IgD-negative memory B cell (primary cell): Measurements from ENCODE around the gene NOTCH1. TPM values are rescaled to one million over a fixed set of nuclear protein-coding genes. Genes with fewer than 3 reads are reported as not detected.
A peak's percentile ranks its signal among the peaks of the same experiment; 100 is the strongest.

Experiments used
- H3K27ac Mint-ChIP-seq, 3 donors: one replicate each; pipeline ENCODE4 v1.8.0; 2020 to 2022; ENCODE audit warnings: mild to moderate bottlenecking in 3 of 3, mixed read lengths in 3 of 3, moderate library complexity in 1 of 3
- H3K27me3 Mint-ChIP-seq: one replicate; pipeline ENCODE4 v1.8.0; 2021; ENCODE audit warnings: mixed read lengths
- H3K36me3 Mint-ChIP-seq: one replicate; pipeline ENCODE4 v1.8.0; 2020; ENCODE audit warnings: mild to moderate bottlenecking, mixed read lengths
- H3K4me1 Mint-ChIP-seq, 3 donors: one replicate each; pipeline ENCODE4 v1.8.0; 2020 to 2022; ENCODE audit warnings: mixed read lengths in 3 of 3, mild to moderate bottlenecking in 1 of 3
- H3K4me3 Mint-ChIP-seq, 4 donors: one replicate each; pipeline ENCODE4 v1.8.0; 2020 to 2022; ENCODE audit warnings: mild to moderate bottlenecking in 4 of 4, mixed read lengths in 4 of 4, moderate library complexity in 3 of 4
- H3K9me3 Mint-ChIP-seq, 3 donors: one replicate each; pipeline ENCODE4 v1.8.0; 2020 to 2021; ENCODE audit warnings: mixed read lengths in 3 of 3, mild to moderate bottlenecking in 1 of 3
- polyA plus RNA-seq: library from polyadenylated mRNA; unstranded; fragments of 300-500 nt; fragmentation: Illumina TruSeq; gene quantifications from one replicate; pipeline ENCODE4 v1.2.3, GENCODE V29; 2021

Gene NOTCH1
- polyA plus RNA-seq, 1 donor from 2014 or later: 3.5 TPM

DNA sequence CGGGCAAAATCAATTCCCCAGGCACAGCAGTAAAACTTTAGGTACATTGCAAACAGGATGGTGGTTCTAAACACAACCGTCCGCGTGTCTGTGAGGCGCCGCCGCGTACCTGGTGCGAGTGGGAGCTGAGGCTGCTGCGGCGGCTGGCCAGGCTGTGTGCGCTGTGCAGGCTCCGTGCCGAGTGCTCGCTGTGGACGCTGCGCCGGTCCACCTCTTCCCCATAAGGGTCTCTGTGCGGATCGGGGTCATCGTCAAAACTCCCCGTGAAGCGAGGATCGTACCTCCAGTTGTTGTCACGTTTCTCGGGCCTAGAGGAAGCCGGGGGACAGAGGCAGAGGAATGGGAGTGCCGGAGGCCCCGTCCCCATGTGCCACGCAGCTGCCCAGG lies 79.7 kb downstream of the NOTCH1 start:
- no peaks in the 10 kb centered on the region for H3K9me3 Mint-ChIP-seq
- no peak overlapping the region for H3K27ac Mint-ChIP-seq
- no peak overlapping the region for H3K4me3 Mint-ChIP-seq
- no peaks in the 10 kb centered on the region for H3K4me1 Mint-ChIP-seq
- no peaks in the 10 kb centered on the region for H3K27me3 Mint-ChIP-seq
- peaks cover 2% of the 10 kb centered on the region for H3K36me3 Mint-ChIP-seq

- Mint-ChIP-seq H3K36me3 (peaks cover 2% of the 10 kb centered on the region), H3K27ac (no peak overlapping the region), H3K9me3 (no peaks in the 10 kb centered on the region), H3K27me3 (no peaks in the 10 kb centered on the region), H3K4me3 (no peak overlapping the region), H3K4me1 (no peaks in the 10 kb centered on the region)
Observed at GRCh38 chr9:136465500-136466154, 80.2 kb downstream of the NOTCH1 start.

GRCh38 chr9:136464241-136464640 lies 81.6 kb downstream of the NOTCH1 start:
- Mint-ChIP-seq H3K27me3 (no peaks in the 10 kb centered on the region), H3K4me1 (no peaks in the 10 kb centered on the region), H3K4me3 (no peak overlapping the region), H3K9me3 (no peaks in the 10 kb centered on the region), H3K27ac (peak overlapping the region in 1 of 3 donors; percentile 25), H3K36me3 (peaks cover 2% of the 10 kb centered on the region)

GRCh38 chr9:136463578-136463977 lies 82.3 kb downstream of the NOTCH1 start:
- Mint-ChIP-seq H3K27me3 (no peaks in the 10 kb centered on the region), H3K4me3 (no peak overlapping the region), H3K4me1 (no peaks in the 10 kb centered on the region), H3K36me3 (peaks cover 2% of the 10 kb centered on the region), H3K9me3 (no peaks in the 10 kb centered on the region), H3K27ac (peak overlapping the region in 1 of 3 donors; percentile 25)

GRCh38 chr9:136462664-136463063 lies 83.2 kb downstream of the NOTCH1 start:
- H3K4me1 Mint-ChIP-seq: no peaks in the 10 kb centered on the region
- H3K9me3 Mint-ChIP-seq: no peaks in the 10 kb centered on the region
- H3K4me3 Mint-ChIP-seq: no peak overlapping the region
- peaks cover 2% of the 10 kb centered on the region for H3K36me3 Mint-ChIP-seq
- H3K27ac Mint-ChIP-seq: no peak overlapping the region
- H3K27me3 Mint-ChIP-seq: no peaks in the 10 kb centered on the region

DNA sequence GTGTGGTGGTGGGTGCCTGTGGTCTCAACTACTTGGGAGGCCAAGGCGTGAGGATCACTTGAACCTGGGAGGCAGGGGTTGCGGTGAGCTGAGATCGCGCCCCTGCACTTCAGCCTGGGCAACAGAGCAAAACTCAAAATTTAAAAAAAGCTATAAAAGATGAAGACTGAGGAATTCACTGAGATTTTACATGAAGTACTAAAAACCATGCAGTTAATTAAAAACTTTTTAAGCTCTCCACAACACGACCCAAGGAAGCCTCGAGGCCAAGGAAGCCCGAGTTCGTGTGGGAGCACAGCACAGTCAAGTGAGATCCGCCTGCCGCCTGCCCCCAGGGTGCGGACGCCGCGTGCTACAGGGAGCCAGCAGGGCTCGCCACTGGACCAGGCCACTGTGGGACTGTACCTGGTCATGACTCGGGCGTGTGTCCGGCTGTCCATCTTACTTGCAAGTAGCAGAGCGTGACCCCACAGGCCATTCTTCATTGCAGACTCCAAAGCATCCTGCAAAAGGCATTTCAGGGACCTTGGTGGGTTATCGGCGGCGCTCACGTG lies 85.0 kb downstream of the NOTCH1 start:
- Mint-ChIP-seq H3K27ac (peak overlapping the region in 1 of 3 donors; percentile 10), H3K36me3 (no peaks in the 10 kb centered on the region), H3K27me3 (no peaks in the 10 kb centered on the region), H3K4me3 (no peak overlapping the region), H3K9me3 (no peaks in the 10 kb centered on the region), H3K4me1 (no peaks in the 10 kb centered on the region)

- no peaks in the 10 kb centered on the region for H3K27me3 Mint-ChIP-seq
- no peaks in the 10 kb centered on the region for H3K9me3 Mint-ChIP-seq
- H3K4me1 Mint-ChIP-seq: no peaks in the 10 kb centered on the region
- no peaks in the 10 kb centered on the region for H3K36me3 Mint-ChIP-seq
- H3K27ac Mint-ChIP-seq: no peak overlapping the region
- no peak overlapping the region for H3K4me3 Mint-ChIP-seq
Observed at GRCh38 chr9:136459425-136459824, 86.4 kb downstream of the NOTCH1 start.

GRCh38 chr9:136457326-136457725 lies 88.5 kb downstream of the NOTCH1 start:
- no peaks in the 10 kb centered on the region for H3K27me3 Mint-ChIP-seq
- H3K4me3 Mint-ChIP-seq: no peak overlapping the region
- H3K27ac Mint-ChIP-seq: no peak overlapping the region
- H3K36me3 Mint-ChIP-seq: no peaks in the 10 kb centered on the region
- H3K9me3 Mint-ChIP-seq: no peaks in the 10 kb centered on the region
- no peaks in the 10 kb centered on the region for H3K4me1 Mint-ChIP-seq

DNA sequence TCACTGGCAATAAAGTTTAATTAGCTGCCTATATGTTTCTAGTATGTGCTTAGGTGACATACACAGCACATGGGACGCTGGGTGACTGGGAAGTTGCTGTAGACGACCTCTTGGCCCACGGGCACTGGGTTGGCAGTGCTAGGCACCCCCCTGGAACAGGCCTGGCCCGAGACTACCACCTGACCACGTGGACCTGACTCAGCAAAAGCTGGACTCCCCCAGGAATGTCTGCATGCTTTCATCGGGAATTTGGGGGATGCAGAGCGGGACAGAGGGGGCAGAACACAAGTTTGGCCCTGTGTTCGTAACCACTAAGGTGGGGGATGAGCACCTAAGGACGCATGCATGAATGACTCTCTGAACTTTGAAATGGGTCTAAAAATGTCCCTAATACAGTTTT lies 89.6 kb downstream of the NOTCH1 start:
- no peaks in the 10 kb centered on the region for H3K4me1 Mint-ChIP-seq
- H3K9me3 Mint-ChIP-seq: no peaks in the 10 kb centered on the region
- H3K27ac Mint-ChIP-seq: no peak overlapping the region
- no peaks in the 10 kb centered on the region for H3K27me3 Mint-ChIP-seq
- no peaks in the 10 kb centered on the region for H3K36me3 Mint-ChIP-seq
- H3K4me3 Mint-ChIP-seq: no peak overlapping the region

- Mint-ChIP-seq H3K27ac (no peak overlapping the region), H3K4me1 (no peaks in the 10 kb centered on the region), H3K9me3 (no peaks in the 10 kb centered on the region), H3K27me3 (no peaks in the 10 kb centered on the region), H3K36me3 (no peaks in the 10 kb centered on the region), H3K4me3 (peak overlapping the region in 1 of 4 donors; percentile 67)
Observed at GRCh38 chr9:136455043-136456002, 90.5 kb downstream of the NOTCH1 start.

DNA sequence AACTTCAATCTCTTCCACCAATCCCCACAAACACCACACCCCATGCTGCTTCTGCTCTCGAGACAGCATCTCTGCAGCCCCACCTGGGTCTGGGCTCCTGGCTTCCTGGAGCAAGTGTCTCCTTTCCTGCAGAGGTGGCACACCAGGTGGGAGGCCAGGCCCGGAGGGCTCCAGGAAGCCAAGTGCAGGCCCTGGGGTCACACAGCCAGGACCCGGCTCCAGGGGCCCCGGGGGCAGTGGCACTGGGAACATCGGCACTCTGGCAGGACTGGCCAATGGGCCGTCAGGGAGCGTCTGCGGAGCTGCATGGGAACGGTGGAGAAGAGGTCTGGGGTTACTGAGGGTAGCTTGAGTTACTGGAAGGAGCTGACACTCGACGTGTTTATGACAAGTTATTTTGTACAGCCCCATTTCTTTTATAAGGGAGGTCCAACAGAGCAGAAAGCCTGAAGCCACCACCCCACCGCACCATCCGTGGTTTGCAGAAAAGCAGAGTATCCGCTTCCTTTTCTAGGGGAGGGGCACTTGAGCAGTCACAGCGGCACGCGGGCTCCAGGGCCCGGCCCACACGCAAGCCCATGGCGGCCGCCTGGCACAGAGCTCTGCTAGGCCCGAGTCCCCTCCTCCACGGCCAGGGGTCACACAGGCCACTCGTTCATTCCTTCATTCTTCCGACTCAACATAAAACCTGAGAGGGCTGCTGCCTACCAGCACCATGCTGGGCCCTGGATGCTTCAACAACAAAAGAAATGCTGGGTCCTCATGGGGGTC lies 91.6 kb downstream of the NOTCH1 start:
- Mint-ChIP-seq H3K27me3 (no peaks in the 10 kb centered on the region), H3K4me1 (no peaks in the 10 kb centered on the region), H3K27ac (peak overlapping the region in 1 of 3 donors; percentile 27), H3K9me3 (no peaks in the 10 kb centered on the region), H3K4me3 (peak overlapping the region in 1 of 4 donors; percentile 67), H3K36me3 (no peaks in the 10 kb centered on the region)

- Mint-ChIP-seq H3K36me3 (no peaks in the 10 kb centered on the region), H3K27ac (peak overlapping the region in 1 of 3 donors; percentile 73), H3K4me1 (no peaks in the 10 kb centered on the region), H3K4me3 (no peak overlapping the region), H3K9me3 (no peaks in the 10 kb centered on the region), H3K27me3 (no peaks in the 10 kb centered on the region)
Observed at GRCh38 chr9:136453326-136453725, 92.5 kb downstream of the NOTCH1 start.

DNA sequence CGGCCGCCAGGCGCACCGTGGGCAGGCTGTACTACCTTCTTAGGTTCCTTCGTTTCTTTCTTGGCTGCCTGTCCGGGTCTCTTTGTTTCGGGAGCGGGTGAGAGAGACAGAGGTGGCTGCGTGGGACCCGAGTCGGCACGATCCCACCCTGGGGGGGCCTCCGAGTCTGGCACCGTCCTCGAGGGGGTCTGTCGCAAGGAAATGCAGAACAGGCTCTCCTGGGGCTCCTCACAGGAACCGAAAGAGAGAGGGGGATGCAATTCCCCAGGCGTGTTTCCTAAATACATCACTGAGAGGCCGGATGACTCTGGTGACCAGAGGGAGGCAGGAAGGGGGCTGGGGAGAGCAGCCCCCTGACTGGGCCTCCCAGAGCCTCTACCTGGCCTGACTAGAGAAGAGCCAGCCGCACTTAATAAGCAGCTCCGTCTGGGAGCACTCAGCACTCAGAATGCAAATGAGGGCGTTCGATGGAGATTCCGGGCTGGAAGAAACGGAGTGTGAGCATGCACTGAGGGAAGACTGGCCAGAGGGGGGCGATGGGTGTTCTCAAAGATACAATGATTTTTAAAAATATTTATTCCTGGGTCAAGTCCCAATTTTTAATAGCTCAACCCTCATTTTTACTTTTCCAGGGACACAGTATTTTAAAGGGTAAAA lies 94.5 kb downstream of the NOTCH1 start:
- no peaks in the 10 kb centered on the region for H3K27me3 Mint-ChIP-seq
- no peak overlapping the region for H3K4me3 Mint-ChIP-seq
- H3K36me3 Mint-ChIP-seq: no peaks in the 10 kb centered on the region
- no peaks in the 10 kb centered on the region for H3K4me1 Mint-ChIP-seq
- H3K9me3 Mint-ChIP-seq: no peaks in the 10 kb centered on the region
- no peak overlapping the region for H3K27ac Mint-ChIP-seq

GRCh38 chr9:136448655-136449054 lies 97.2 kb downstream of the NOTCH1 start:
- H3K27me3 Mint-ChIP-seq: no peaks in the 10 kb centered on the region
- H3K36me3 Mint-ChIP-seq: no peaks in the 10 kb centered on the region
- no peak overlapping the region for H3K4me3 Mint-ChIP-seq
- H3K4me1 Mint-ChIP-seq: no peaks in the 10 kb centered on the region
- H3K9me3 Mint-ChIP-seq: no peaks in the 10 kb centered on the region
- no peak overlapping the region for H3K27ac Mint-ChIP-seq
